GM18505 (cell line): Measurements from ENCODE around the gene CACNA1D.

ENCODE experiments used
- ATAC-seq: cut with Tn5 transposase; IDR thresholded peaks from one replicate; pipeline ENCODE4 v1.9.1; 2021; ENCODE audit not compliant: unreplicated experiment
- POLR2A ChIP-seq: IDR thresholded peaks from 4 replicates; pipeline ENCODE4 v1.6.1; 2011; ENCODE audit warnings: borderline replicate concordance; ENCODE audit not compliant: insufficient read depth, insufficient read length; ENCODE audit errors: extremely low read depth

CACNA1D gene

DNA sequence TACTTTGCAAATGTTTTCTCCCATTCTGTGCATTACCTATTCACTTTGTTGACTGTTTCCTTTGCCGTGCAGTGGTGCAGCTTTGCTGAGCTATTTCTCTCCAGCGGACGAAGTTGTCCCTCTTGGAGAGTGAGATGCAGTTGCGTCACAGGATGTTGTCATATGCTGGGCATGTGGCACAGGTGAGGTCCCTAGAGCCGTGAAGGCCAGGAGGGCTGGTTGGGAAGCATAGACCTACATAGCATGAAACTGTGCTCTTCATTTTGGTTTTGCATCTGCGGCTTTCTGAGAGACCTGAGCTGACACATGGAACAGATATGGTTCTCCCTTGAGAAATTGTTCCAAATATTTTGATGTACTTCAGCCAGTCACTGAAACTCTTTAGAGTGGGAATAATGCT is 108.5 kb downstream of the CACNA1D start:
- ATAC-seq, result no peak
- no peak for TF ChIP-seq POLR2A

DNA sequence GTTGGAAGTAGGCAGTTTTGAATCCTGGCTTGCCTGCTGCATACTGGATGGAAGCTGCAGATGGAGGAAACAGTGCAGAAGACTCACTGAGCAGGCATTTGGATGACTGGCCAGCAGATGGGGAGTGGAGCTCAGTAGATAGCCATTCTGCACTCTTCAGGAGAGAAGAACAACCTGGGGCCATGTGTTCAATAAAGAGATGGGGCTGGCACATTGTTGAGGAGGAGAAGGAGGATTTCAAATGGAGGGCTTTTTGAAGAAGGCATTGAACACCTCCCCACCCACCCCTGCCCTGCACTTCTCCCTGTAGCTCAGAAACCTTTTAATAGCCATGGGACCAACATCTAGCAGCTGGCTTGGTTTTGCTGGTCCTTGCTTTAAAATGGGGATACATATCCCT is 109.8 kb downstream of the CACNA1D start:
- no peak for ATAC-seq
- no peak for TF ChIP-seq POLR2A

DNA sequence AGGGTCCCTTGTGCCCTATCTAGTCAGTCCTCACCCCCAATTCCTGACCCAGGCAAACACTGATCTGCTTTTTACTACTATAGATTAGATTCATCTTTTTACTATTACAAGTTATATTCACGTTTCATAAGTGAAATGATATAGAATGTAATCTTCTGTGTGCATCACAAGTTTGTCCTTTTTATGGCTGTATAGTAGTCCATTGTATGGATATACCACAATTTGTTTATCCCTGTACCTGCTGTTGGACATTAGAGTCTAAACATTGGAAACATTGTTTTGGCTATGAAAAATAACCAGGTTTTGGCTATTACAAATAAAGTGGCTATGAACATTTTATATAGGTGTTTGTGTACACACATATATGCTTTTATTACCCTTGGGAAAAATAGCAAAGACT is 112.4 kb downstream of the CACNA1D start:
- no peak for ATAC-seq
- no peak for TF ChIP-seq POLR2A

DNA sequence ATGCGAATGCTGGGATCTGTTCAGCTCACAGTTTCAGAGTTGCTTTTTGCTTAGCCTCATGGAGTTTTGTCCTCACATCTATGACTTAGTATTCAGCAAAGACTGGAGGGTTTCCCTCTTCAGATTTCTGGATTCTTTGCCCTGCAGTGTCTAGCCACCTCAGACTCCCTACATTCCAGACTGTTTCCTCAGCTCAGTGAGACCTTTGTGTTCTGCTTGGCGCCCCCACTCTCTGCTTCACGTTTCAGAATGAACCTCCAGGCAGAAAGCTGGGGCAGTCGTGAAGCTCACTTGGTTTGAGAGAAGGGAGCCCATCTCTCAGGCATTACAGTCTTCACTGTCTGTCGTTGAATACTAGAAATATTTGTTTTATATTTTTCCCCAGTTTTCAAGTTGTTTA is 118.1 kb downstream of the CACNA1D start:
- TF ChIP-seq POLR2A, result no peak
- no peak for ATAC-seq

DNA sequence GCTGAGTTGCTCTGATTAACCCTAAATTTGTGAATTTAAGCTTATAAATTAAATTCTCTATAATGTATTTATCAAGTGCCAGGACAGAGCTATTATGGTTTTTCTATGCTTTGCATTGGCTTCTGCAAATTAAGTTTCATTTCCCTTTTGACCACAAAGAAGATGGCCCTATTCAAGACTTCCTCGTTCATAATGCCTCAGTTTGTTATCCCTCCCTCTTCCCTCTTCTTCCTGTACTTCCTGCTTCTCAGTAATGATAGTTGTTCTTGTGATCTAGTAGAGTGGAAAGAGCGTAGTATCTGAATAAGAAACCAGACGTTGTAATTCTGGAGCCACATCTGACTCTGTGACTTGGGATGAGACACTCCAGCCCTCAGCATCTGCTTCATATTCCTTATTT is 118.7 kb downstream of the CACNA1D start:
- no peak for TF ChIP-seq POLR2A
- no peak for ATAC-seq

DNA sequence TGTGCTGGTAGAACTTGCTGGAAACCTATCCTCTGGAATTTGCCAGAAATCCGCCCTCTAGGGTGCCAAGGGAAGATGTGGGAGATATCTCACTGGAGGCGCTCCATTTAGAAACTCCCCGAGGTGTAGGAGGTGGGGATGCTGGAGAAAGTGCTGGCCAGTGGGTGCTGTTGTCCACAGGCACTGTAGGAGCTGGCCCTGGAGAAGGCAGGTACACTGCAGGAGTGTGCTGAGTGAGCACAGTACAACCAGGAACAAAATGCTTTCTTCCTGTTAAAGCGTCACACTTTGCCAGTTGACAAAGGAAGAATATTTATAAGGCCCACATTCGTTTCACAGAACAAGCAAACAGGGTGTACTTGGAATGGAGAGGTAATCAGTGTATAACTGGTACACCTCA is 119.9 kb downstream of the CACNA1D start:
- ATAC-seq, result no peak

DNA sequence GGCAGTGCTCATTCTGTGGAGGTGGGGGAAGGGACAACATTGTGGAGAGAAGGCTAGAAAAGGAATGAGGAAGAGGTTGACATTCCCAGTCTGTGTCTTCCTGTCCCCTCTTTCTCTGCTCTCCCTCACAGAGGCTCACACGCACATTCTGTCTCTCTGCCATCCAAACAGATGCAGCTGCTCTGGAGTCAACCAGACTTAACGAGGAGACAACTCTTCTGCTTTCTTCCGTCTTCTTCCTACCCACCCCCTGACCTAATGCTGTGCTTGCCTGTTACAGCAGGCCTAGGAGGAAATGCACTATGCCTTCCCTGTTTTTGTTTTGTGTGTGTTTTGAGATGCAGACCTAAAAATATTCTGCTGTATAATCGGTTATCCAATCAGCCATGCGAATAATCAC is 121.9 kb downstream of the CACNA1D start:
- no peak for TF ChIP-seq POLR2A
- no peak for ATAC-seq

More for the DNA sequence above, 119.9 kb downstream of the CACNA1D start:
- no peak for TF ChIP-seq POLR2A

DNA sequence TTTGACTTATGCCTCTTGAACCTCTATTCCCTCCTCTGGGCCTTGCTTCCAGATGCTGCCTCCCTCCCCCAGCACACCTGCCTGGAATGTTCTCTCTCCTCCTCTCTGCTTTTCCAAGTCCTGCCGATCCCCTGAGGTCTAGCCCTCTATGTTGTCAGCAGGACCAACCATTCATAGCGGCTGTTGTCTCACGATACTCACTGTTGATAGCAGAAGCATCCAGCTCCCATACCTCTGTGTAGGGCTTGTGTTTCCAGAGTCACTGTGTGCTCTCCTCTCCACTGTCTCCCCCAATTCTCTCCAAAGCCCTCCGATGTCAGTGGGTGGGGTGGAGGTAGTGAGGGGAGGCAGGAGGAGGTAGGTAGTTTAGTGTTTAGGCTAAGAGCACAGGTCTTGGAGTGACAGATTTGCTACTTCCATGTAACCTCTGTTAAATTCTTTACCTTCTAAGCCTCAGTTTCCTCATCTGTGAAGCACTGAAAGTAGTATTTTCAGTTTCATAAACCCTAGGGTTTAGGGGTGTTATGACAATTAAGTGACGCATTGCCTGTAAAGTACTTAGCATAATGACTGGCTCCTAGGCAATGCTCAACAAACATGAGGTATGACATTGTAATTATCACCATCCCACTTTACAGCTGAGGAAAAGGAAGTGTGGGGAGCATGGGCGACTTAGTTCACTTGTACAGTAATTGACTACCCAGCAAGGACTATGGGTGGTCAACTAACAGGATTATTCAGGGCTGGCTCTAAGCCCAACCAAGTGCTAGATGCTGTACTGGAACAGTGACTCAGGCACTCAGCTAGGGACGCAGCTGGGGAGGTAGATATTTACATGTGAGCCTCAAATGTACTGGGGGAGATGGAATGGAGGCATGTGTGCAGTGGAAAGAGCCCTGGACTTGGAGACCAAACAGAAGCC is 122.8 kb downstream of the CACNA1D start:
- TF ChIP-seq POLR2A, result no peak
- no peak for ATAC-seq

DNA sequence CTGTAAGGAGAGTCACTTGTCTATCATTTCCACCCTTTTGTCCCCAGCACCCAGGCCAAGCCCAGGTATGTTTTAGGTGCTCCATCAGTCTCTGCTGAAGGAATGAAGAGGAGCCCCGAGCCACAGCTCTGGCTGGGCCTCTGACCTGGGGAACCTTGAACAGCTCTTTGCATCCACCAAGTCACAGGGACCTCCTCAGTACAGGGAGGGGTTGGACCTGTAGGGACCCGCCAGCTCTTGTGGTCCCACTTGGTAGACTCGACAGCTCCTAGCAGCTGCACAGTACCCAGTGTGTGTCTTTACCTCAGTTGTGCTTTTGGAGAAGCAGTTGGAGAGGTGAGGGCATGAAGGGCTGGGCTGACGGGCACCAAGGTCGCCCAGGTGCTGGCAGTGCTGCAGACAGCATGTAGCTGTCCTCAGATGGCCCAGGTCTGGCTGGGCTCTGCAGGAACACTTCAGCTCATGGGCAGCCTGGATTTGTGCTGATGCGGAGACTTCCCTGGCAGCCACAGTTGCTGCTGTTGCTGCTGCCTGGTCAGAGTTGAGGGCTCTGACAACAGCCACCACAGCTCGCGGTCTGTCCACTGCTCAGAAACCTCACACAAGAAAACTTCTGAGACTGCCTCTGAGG is 123.6 kb downstream of the CACNA1D start:
- ATAC-seq, result no peak
- TF ChIP-seq POLR2A, result no peak

DNA sequence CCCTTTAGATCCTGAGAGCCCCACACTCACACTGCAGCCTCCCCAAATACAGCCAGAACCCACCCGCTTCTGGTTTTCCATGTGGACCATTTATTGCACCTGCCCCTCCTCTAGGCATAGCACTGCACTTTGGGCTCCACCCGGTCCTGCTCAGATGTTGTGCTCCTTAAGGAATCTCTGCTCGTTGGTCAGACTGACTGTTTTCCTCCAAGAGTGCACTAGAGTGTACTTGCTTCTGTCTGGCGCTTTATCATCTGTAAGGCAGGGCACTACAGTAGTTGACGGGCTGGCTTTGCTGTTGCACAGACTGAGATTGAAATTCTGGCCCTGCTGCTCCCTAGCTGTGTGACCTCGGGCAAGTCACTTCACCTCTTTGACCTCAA is 124.1 kb downstream of the CACNA1D start:
- no peak for TF ChIP-seq POLR2A
- no peak for ATAC-seq

DNA sequence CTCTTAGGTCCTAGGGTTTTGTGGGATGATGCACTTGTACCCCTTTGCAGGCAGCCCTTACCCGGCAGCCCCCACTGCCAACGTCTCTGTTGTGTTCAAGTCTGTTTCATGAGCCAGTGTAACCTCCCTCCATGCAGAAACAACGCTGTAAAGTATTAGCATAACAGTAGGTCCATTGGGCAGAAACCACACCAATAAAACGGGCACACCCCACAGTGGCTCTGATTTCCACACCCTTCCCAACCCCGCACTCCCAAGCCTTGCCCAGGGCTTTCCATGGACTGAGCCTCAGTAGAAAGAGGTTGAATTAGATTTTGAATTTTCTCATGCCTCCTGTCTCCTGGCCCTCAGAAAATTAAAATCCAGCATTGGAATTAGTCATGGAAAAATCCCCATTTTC is 124.5 kb downstream of the CACNA1D start:
- ATAC-seq, result no peak
- TF ChIP-seq POLR2A, result no peak

DNA sequence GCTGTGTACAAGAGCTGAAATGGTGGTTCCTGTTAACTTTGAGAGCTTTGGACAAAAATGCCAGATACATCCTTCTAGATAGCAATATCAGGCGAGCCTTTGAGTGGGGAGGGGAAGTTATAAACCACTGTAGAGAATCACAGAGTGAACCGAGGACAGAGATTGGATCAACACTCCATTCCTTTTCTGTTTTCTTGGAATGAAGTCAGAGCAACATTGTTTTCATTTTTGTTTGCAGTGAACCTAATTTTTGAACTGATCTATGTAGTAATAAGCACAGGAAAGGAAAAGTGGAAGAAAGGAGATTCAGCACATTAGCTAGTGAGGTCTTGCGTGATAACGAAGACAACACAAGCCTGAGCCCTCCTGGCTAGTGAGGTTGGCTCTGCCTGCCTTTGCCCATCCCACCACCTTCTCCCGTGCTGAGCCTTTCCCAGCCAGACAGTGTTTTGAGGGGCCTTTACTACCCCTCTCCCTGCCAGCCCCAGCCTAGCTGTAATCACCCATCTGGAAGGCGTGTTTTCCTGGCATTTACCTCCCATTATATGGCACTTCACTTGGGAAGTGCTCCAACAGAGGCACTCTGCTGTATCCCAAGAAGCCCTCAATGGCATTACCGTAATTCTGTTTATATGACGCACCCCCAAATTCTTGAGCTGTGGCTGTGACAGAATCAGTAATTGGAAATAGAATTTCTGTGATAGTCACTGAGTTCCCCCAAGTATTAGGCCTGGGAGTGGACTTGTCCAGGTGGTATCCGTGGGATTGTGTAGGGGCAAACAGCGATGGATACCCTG is 129.8 kb downstream of the CACNA1D start:
- ATAC-seq, result no peak
- TF ChIP-seq POLR2A, result no peak

DNA sequence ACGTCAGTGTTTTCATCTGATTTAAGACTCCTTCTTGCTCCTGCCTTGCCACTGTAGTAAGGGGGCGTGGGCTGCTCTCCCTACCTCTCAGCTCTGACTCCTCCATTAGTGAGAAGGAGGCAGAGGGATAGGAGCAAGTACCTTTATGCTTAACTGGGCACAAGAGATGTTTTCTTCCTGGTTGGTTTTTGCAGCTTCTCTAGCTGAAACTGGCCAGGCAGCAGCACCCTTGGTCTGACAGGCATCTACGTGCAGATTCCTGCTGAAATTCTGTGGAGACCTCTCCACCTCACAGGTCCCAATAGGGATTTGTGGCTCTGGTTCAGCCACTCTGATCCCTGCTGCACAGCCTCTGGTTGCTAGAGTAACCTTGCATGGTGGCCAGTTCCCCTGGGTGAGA is 132.5 kb downstream of the CACNA1D start:
- ATAC-seq, result no peak
- TF ChIP-seq POLR2A, result no peak

DNA sequence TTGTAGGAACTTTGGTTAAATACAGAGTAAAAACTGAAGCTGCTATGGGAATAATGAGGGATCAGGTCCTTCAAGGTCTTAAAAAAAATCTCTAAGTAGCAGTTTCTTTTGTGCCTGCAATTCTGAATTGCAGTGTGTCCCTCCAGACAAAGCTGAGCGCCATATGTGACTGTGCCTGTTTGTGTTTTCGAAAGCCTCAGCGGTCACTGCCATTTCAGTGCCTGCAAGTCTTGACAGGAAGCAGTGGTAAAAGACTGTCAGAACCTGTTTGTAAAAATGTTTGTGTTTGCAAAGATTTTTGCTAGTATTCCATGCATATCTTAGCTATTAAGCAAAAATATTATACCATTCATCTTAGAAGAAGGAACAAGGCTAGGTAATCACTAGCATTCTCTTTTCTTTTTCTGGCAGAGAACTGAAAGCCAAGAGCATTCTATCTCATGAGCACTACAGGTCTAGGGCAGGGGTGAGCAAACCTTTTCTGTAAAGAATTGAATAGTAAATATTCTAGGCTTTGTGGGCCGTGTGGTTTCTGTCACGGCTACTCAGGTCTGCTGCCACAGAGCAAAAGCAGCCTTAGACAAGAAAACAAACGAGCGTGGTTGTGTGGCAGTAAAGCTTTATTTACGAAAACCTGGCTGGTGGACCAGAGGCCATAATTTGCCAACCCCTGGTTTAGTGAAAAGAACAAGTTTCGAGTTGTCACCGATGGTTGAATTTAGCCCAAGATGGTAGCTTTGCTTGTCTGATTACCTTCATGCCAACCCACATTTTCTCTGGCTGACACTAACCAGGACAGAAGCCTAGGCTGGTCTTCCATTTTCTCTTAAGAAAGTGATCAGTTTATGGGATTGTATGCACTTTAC is 134.4 kb downstream of the CACNA1D start:
- ATAC-seq, result no peak
- no peak for TF ChIP-seq POLR2A

DNA sequence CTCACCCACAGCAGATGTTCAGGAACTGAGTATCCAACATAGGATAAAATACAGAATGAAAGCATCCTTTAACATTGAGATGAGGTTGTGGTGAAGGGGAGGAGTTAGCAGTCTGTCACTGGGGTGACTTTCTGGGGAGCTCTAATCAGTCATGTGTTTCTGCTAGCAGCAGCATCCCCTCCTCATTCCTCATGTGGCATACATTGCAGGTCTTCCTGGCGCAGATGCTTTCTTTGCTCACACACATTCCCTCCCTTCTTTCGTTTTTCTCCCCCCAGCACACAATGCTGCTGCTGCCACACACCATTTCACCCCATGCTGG is 135.0 kb downstream of the CACNA1D start:
- no peak for ATAC-seq
- no peak for TF ChIP-seq POLR2A
